ENCODE measurements around the gene FJX1. TPM values are rescaled to one million over a fixed set of nuclear protein-coding genes. Genes with fewer than 3 reads are reported as not detected.

The FJX1 gene
- total RNA-seq, 1 experiment from 2014 or later = 8.3 TPM

GRCh38 chr11:35654711-35655110 lies 36.5 kb downstream of the FJX1 start:
- DNase-seq (ENCODE audit: low spot score) = no peak
- CTCF ChIA-PET = no interaction called here

More at GRCh38 chr11:35654711-35655110, 36.5 kb downstream of the FJX1 start:
- Mint-ChIP-seq H3K27ac (no peak overlapping the region), H3K27me3 (ENCODE audit: low read depth) (peaks cover 98% of the 10 kb centered on the region), H3K36me3 (no peaks in the 10 kb centered on the region), H3K9me3 (no peaks in the 10 kb centered on the region), H3K4me1 (peaks cover 23% of the 10 kb centered on the region), H3K4me3 (no peak overlapping the region)
- ATAC-seq = peak; percentile 78
- TF ChIP-seq MAX (CRISPR knock-in tag; IDR thresholded peaks at IDR 0.05) = no peak
- no peak for TF ChIP-seq RELA (CRISPR knock-in tag; IDR thresholded peaks at IDR 0.05; ENCODE audit: borderline replicate concordance)
- TF ChIP-seq NR2C2 (CRISPR knock-in tag; IDR thresholded peaks at IDR 0.05) = no peak
- no peak for TF ChIP-seq STAT6 (CRISPR knock-in tag; conservative IDR thresholded peaks at IDR 0.05; ENCODE audit: low read depth)
- no peak for TF ChIP-seq ZNF121 (CRISPR knock-in tag; IDR thresholded peaks at IDR 0.05)
- TF ChIP-seq USF1 (CRISPR knock-in tag; IDR thresholded peaks at IDR 0.05) = no peak
- no peak for TF ChIP-seq ATF2 (CRISPR knock-in tag; IDR thresholded peaks at IDR 0.05; ENCODE audit: borderline replicate concordance, low read depth)
- no peak for TF ChIP-seq MXD4 (CRISPR knock-in tag; IDR thresholded peaks at IDR 0.05; ENCODE audit: borderline replicate concordance)
- TF ChIP-seq ZSCAN18 (CRISPR knock-in tag; IDR thresholded peaks at IDR 0.05) = no peak
- TF ChIP-seq ARID4B (CRISPR knock-in tag; IDR thresholded peaks at IDR 0.05; ENCODE audit: borderline replicate concordance) = no peak
- TF ChIP-seq SMAD4 (CRISPR knock-in tag; IDR thresholded peaks at IDR 0.05) = no peak
- TF ChIP-seq ZNF281 (CRISPR knock-in tag; IDR thresholded peaks at IDR 0.05) = no peak
- no peak for TF ChIP-seq PREB (CRISPR knock-in tag; IDR thresholded peaks at IDR 0.05; ENCODE audit: borderline replicate concordance)
- TF ChIP-seq ZBTB43 (CRISPR knock-in tag; IDR thresholded peaks at IDR 0.05) = no peak
- TF ChIP-seq JAZF1 (CRISPR knock-in tag; IDR thresholded peaks at IDR 0.05) = no peak
- no peak for TF ChIP-seq ATF6 (CRISPR knock-in tag; IDR thresholded peaks at IDR 0.05)
- no peak for TF ChIP-seq TEAD4 (CRISPR knock-in tag; IDR thresholded peaks at IDR 0.05)
- POLR2A ChIA-PET = no interaction called here
